ENCODE results near the gene KRTAP19-3. TPM values are rescaled to one million over a fixed set of nuclear protein-coding genes. Genes with fewer than 3 reads are reported as not detected.
"Not testable (repeated sequence)": the region's sequence is repeated elsewhere in the genome, so short reads cannot be mapped to it uniquely, and the experiment has no call there.

The KRTAP19-3 gene
- not detected in 2 replicates for total RNA-seq (2014; rRNA removed; shearing (Covaris generic))

DNA sequence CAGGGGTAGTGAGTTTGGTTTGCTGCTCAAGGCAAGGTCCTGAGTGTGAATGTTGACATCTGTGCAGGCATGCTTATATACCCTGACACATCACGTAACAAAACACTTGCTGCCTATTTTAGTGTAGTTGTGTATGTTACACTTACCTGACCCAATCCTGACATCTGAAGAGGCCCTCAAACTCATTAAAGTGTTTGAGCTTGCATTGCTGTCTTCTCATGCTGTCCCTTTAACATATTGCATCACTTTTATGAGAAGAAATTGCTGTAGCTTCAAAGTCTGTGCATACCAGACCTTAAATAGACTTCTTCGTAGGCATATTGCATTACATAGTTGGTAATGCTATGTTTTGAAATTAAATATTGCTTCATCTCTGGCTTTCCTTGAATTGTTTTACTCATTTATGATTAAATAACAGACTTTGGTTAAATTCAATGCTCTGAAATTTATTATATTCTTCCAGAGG lies at the start of gene KRTAP19-3:
Gene KRTAP19-3 (minus strand): TSS at position 51 of the 466 bp plus-strand sequence. CDS start 56 bp downstream, outside the sequence.
- DNase-seq (ENCODE audit: low spot score) = no peak

GRCh38 chr21:30518876-30519275 lies 27.1 kb upstream of the KRTAP19-3 start:
- DNase-seq (ENCODE audit: low spot score) = no peak

GRCh38 chr21:30515681-30516080 lies 23.9 kb upstream of the KRTAP19-3 start:
- DNase-seq (ENCODE audit: low spot score) = no peak

- not testable (repeated sequence) for DNase-seq (ENCODE audit: low spot score)
These were observed 13.9 kb upstream of the KRTAP19-3 start for GRCh38 chr21:30505621-30506205.

GRCh38 chr21:30502041-30502440 lies 10.2 kb upstream of the KRTAP19-3 start, which contains the start of gene KRTAP19-5:
Gene KRTAP19-5 (minus strand): TSS chr21:30502141. CDS start chr21:30502090, 51 bp downstream.
- DNase-seq (ENCODE audit: low spot score) = no peak

GRCh38 chr21:30497065-30497464 lies 5.3 kb upstream of the KRTAP19-3 start, which contains the start of gene KRTAP19-4:
Gene KRTAP19-4 (minus strand): TSS chr21:30497165. CDS start chr21:30497110, 55 bp downstream.
- no peak for DNase-seq (ENCODE audit: low spot score)

- no peak for DNase-seq (ENCODE audit: low spot score)
These were observed 4.5 kb downstream of the KRTAP19-3 start, which contains the start of gene KRTAP19-2 for GRCh38 chr21:30487336-30487735. Gene KRTAP19-2 (minus strand): TSS chr21:30487436. CDS start chr21:30487348, 88 bp downstream.

- no peak for DNase-seq (ENCODE audit: low spot score)
These were observed 5.6 kb downstream of the KRTAP19-3 start for GRCh38 chr21:30486180-30486579.

DNA sequence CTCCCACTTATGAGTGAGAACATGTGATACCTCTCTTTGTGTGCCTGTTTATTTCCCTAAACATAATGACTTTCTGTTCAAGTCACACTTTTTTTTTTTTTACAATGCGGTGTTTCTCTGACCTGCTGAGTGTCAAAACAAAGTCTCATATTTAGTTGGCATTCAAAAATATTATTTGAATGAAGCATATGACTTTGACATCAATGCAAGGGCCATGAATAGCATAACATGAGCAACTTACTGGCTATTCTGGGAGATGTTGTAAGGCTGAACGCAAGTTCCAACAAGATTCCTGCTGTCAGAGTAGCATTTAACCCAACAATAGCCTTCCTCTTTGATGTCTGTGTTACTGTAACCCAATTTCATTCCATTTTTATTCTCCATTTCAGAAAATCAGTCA lies 9.7 kb downstream of the KRTAP19-3 start:
- no peak for DNase-seq (ENCODE audit: low spot score)

DNA sequence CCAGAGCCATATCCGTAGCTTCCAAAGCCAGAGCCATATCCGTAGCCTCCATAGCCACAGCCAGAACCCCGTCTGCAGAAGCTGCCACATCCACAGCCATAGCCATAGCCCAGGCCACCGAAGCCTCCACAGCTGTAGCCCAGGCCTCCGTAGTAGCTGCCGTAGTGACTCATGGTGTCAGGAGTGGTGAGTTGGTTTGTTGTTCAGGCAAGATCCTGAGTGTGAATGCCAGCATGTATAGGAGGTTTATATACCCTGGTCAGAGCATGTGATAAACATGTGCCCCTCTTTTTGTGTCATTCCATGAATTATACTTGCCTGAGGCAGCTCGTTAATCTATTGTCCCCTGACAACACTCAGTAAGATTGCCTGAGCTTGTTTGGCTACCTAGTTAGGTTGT lies 11.7 kb downstream of the KRTAP19-3 start, which contains the start of gene KRTAP19-1:
Gene KRTAP19-1 (minus strand): TSS at position 223 of the 400 bp plus-strand sequence. CDS start 50 bp downstream, at position 173.
- peak; percentile 11 for DNase-seq (ENCODE audit: low spot score)

DNA sequence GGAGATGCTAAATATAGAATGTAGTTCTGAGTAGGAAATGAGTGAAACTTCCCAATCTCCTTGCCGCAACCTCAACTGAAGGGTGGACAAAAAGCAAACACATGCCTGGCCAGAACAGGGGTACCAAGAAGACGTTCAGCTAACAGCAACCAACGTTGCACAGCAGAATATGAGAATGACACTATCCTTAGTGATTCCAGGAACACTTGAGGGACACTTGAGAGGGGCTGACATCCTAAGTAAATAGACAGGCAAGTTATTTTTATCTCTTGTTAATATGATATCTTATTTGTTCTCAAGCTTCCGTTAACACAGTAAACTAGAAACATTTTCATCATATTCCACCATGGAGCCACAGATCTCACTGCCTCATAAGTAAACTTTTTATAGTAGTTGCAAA lies 12.6 kb downstream of the KRTAP19-3 start:
- DNase-seq (ENCODE audit: low spot score) = no peak

GRCh38 chr21:30478004-30478403 lies 13.8 kb downstream of the KRTAP19-3 start:
- no peak for DNase-seq (ENCODE audit: low spot score)

DNA sequence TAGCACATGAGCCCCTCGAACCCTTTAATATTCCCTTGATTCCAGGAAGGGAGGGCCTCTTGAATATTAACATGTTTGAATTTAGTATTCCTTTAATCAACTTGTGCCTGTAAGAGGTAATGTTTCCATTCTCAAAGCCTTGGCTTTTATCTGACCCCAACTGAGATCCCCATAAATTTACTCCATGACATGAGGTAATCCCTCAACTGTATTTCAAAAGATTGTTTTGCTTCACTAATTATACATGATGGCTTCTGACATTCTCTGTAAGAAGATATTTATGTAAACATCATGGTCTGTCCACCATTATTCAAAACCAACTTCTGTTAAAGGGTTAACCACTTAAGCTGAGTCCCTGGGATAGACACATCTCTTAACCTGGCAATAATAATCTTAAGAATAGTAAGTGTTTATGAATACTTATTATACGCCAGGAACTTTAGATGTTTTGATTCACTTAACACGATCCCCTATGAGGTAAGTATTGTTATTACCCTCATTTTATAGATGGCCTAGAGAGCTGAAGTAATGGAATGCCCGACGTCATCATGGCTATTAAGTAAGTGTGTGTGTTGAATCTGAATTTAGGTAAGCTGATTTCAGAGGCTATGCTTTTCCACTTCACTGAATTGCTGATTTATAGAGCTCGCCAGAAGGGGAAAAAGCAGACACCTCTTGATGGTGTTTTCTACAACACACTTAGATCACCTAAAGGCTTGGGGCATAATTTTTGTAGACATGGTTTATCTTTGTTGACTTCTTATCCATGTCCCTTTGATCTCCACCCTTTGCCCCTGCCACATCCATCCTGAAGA lies 22.7 kb downstream of the KRTAP19-3 start:
- no peak for DNase-seq (ENCODE audit: low spot score)

GRCh38 chr21:30463713-30464112 lies 28.1 kb downstream of the KRTAP19-3 start:
- DNase-seq (ENCODE audit: low spot score) = peak; percentile 32

DNA sequence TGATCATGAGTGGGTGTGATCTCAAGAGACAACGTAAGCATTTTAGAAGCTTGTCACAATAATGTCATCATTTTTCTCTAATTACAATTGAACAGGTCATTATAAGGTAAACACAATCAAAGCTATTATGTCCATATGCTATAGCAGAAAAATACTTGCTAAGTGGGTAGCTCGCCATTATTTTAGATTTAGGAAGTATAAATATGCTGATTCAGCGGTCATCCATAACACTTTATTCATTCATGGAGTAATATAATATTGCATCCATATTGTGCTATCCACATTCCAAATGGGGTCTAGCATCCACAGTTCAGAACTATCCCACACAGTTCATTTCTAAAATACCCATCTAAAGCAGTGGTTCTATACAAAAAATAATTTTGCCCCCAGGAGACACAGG lies 43.3 kb downstream of the KRTAP19-3 start:
- no peak for DNase-seq (ENCODE audit: low spot score)

DNA sequence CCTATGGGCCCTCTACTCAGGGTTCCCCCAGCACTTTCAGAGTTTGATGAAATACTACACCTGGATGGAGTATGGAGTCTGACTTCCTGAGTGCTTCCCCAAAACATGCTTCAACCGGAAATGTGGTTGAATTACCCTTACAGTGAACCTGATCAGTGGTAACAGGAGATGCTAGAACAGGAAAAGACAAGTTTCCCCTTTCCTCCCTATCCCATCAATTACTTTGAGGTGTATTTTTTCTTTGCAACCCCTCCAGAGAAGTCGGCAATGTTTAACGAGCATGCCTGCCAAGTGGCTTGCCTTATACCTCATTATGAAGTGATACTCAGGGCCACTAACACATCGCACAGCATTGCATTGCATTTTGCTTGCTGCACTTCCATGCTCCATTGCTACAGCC lies 44.8 kb downstream of the KRTAP19-3 start:
- no peak for DNase-seq (ENCODE audit: low spot score)

GRCh38 chr21:30444204-30444603 lies 47.6 kb downstream of the KRTAP19-3 start:
- no peak for DNase-seq (ENCODE audit: low spot score)

DNA sequence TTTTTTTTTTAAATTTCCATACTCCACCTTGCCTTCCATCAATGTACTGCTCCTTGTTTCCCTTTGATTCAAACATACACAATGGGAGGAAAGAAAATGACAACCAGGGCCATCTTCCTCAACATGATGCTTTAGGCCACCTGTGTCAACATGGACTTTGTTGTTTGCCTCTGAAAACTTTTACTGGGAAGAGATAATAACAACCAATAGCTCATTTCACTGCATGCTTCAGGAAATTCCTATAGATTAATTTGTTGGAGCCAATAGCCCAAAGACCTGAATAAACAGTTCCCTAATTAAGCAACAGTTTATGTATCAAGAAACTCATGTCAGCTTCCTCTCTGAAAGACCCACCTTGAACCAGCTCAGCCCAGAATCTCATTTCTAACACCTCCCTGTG lies 48.6 kb downstream of the KRTAP19-3 start:
- DNase-seq (ENCODE audit: low spot score) = no peak
